NCI-H1694 treated with DMSO at 0.1 percent for 48 hours (cell line): ENCODE data around the gene ZNF219.
"Not testable (repeated sequence)": the region's sequence is repeated elsewhere in the genome, so short reads cannot be mapped to it uniquely, and the experiment has no call there.

Source experiments
- DNase-seq: peaks from one replicate; lab custom pipeline; 2025; lab: John Stamatoyannopoulos, UW

Gene ZNF219

GRCh38 chr14:21043974-21044618, 54.4 kb downstream of the ZNF219 start:
- DNase-seq, result no peak

- peak; percentile 27 for DNase-seq
These were observed 55.0 kb downstream of the ZNF219 start for GRCh38 chr14:21043387-21043973.

GRCh38 chr14:21042918-21043317, 55.5 kb downstream of the ZNF219 start:
- no peak for DNase-seq

GRCh38 chr14:21041676-21042433, 56.6 kb downstream of the ZNF219 start, which contains the start of gene RNASE7:
Gene RNASE7, plus strand, starts transcription at chr14:21042362. Its CDS starts 631 bp downstream, at chr14:21042993.
- DNase-seq, result no peak

- not testable (repeated sequence) for DNase-seq
These were observed 57.5 kb downstream of the ZNF219 start for GRCh38 chr14:21040941-21041340.

- DNase-seq, result no peak
These were observed 58.0 kb downstream of the ZNF219 start for GRCh38 chr14:21040370-21040925.
